Astrocyte (in vitro differentiated cells and primary cell): ENCODE results near the gene AP3B1.

Experiments used
- CTCF ChIP-seq: IDR thresholded peaks from 2 replicates; pipeline ENCODE4 v1.5.1; 2011; ENCODE audit warnings: low read depth, mild to moderate bottlenecking, inconsistent platforms, low read length, moderate library complexity; ENCODE audit not compliant: insufficient read depth
- EZH2 ChIP-seq: IDR thresholded peaks from 2 replicates; pipeline ENCODE4 v1.6.1; 2012; ENCODE audit warnings: mild to moderate bottlenecking, low read length, inconsistent platforms; ENCODE audit not compliant: insufficient read depth

GRCh38 chr5:77991084-77991483 lies 303.4 kb downstream of the AP3B1 start:
- TF ChIP-seq CTCF (no peak), EZH2 (no peak)
